Testis (tissue), 2 donors: ENCODE data around the gene KIFC3.

Source experiments
- CTCF ChIP-seq, 3 experiments: fragments of 450-650 bp in 2 of 3; fragments of 200-600 bp in 1 of 3; sonication (generic) in 1 of 3; IDR thresholded peaks; one replicate each; pipeline ENCODE4 v1.5.1; 2016 to 2019; ENCODE audit warnings: antibody characterized with exemption in 3 of 3, mild to moderate bottlenecking in 2 of 3, moderate library complexity in 1 of 3
- POLR2A ChIP-seq: fragments of 450-650 bp; IDR thresholded peaks from one replicate; pipeline ENCODE4 v1.6.1; 2017; ENCODE audit warnings: antibody characterized with exemption, mild to moderate bottlenecking, moderate library complexity

GRCh38 chr16:57802341-57803133 lies at the start of gene KIFC3:
- TF ChIP-seq CTCF (IDR thresholded peaks at IDR 0.05) (peak in 1 of 3 experiments; percentile 26), POLR2A (no peak)
